HG02840 (cell line): ENCODE data around the gene SLC39A9.
"Not testable (repeated sequence)": the region's sequence is repeated elsewhere in the genome, so short reads cannot be mapped to it uniquely, and the experiment has no call there.

Source experiments
- ATAC-seq: cut with Tn5 transposase; IDR thresholded peaks from one replicate; pipeline ENCODE4 v1.9.1; 2021; ENCODE audit warnings: mild to moderate bottlenecking, moderate library complexity, moderate number of reproducible peaks; ENCODE audit not compliant: unreplicated experiment, low FRiP score

SLC39A9 gene

DNA sequence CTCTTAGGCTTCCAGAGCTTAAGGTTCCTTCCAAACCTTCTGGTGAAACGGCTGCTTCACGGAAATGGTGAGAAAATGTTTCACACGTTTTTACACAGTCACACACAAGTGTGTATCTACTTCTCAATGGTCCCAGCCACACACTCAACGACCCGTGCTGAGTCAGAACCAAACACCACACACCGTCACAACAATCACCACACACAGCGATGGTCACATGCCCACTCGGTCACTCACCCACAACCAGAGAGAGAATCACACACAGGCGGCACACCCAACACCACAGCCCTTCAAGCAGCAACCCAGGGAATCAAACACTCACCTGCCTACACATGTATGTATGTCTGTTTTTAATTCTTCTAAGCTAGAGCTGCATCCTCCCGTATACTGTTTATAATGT, 73.4 kb downstream of the SLC39A9 start:
- ATAC-seq: no peak

DNA sequence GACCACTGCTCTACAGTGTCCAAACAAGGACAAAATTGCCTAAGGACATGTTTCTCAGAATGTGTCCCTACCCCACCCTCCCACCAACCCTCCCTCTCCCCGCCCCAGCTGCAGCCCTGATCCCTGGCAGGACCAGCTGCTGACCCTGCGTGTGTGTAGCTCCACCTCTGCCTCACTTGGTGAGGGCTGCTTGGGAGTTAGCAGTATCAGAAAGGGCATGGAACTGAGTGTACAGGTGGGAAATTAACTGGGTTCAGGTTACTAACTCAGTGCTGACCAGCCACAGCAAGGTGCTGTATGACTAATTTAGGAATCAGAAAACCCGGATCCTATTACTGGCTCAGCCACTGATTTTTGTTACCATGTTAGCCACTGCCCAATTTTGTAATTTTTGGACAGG, 74.8 kb downstream of the SLC39A9 start:
- no peak for ATAC-seq

DNA sequence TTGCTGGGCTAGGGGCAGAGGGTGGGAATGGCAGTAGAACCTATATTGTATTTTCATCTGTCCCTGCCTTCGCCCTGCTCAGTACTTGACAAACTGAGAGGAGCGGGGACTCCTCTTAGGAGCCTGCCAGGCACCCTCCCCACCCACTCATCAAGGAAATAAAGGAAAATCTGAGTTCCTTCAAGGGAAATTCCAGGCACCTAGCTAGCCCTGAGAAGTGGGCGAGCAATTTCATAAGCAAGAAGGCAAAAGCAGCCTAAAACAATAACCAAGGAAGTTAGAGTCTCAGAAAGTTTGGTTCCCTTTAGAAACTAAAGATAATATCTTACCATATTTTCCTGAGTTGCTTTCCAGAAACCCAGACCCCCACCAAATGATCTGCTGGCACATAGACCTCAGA, 75.5 kb downstream of the SLC39A9 start:
- no peak for ATAC-seq

DNA sequence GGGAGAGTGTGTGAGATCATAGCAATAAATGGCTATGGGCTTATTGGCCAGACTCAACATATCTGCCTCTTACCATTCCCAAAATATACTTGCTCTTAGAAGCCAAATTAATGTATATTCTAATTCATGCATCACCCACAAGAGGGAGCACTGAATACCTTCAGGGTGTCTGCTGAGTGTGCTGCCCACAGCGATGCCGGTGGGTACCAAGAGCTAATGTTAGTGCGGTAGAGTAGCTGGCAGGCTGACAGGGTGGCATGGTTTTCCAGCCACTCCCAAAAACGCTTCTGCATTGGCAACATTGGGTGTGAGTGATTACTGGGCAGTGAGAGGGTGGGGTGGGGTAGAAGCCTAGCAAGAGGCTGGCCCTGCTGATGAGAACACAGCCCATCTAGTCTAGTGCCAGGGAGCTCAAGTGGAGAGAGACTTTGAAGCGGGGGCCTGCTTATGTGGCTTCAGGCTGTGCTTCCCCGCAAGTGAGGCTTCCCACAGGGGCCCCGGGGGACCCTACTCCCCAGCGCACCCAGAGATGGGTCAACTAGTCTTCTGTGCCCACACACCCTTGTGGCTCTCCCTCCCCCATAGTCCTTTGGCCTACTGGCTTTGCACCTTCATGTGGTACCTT, 76.8 kb downstream of the SLC39A9 start:
- ATAC-seq: no peak

DNA sequence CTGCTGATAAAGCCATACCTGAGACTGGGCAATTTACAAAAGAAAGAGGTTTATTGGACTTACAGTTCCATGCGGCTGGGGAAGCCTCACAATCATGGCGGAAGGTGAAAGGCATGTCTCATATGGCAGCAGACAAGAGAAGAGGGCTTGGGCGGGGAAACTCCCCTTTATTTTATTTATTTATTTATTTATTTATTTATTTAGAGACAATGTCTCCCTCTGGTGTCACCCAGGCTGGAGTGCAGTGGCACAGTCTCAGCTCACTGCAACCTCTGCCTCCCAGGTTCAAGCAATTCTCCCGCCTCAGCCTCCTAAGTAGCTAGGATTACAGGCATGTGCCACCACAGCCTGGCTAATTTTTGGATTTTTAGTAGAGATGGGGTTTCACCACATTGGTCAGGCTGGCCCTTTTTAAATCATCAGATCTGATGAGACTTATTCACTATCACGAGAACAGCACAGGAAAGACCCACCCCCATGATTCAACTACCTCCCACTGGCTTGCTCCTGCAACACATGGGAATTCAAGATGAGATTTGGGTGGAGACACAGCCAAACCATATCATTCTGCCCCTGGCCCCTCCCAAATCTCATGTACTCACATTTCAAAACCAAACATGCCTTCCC, 78.4 kb downstream of the SLC39A9 start:
- ATAC-seq: not testable (repeated sequence)

DNA sequence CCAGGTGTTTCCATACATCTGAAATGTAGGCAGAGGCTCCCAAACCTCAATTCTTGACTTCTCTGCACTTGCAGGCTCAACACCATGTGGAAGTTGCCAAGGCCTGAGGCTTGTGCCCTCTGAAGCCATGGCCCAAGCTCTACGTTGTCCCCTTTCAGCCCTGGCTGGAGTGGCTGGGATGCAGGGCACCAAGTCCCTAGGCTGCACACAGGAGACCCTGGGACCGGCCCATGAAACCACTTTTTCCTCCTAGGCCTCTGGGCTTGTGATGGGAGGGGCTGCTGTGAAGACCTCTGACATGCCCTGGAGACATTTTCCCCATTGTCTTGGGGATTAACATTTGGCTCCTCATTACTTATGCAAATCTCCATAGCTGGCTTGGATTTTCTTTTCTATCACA, 79.6 kb downstream of the SLC39A9 start:
- not testable (repeated sequence) for ATAC-seq

DNA sequence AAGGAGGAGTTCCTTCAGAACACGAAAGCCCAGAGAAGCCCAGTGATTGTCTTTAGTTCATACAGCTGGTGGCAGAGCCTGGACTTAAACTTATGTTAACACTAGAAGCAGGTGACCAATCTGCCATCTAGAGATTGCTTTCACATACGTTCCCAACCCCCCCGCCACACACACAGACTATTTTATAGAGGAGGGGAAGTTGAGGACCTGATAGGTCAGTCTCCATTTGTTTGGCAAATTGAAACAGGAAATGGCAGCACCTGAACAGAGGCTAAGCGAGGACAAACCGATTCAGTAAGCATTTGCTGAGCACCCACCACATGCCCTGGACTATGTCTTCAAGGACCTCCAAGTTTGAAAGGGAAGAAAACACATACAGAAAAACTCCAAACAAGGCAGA, 81.2 kb downstream of the SLC39A9 start:
- ATAC-seq: no peak

DNA sequence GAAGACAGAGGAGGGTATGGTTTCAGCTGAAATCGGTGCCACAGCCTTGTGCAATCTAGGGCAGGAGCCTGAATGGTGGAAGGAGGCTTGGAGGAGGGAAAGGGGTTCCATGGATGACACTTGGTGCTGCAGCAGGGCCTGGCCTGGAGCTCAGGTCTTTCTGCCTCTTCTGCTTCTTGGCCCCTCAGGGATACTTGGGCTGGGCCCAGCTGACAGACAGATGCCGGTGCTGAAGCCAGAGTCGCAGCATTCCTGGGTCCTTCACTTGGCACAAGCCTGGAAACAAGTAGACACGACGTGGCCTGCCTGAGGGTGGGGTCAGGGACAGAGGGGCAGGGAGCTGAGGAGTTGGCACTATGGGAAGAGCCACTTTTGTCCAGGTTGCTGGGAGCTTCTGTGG, 81.6 kb downstream of the SLC39A9 start:
- no peak for ATAC-seq

DNA sequence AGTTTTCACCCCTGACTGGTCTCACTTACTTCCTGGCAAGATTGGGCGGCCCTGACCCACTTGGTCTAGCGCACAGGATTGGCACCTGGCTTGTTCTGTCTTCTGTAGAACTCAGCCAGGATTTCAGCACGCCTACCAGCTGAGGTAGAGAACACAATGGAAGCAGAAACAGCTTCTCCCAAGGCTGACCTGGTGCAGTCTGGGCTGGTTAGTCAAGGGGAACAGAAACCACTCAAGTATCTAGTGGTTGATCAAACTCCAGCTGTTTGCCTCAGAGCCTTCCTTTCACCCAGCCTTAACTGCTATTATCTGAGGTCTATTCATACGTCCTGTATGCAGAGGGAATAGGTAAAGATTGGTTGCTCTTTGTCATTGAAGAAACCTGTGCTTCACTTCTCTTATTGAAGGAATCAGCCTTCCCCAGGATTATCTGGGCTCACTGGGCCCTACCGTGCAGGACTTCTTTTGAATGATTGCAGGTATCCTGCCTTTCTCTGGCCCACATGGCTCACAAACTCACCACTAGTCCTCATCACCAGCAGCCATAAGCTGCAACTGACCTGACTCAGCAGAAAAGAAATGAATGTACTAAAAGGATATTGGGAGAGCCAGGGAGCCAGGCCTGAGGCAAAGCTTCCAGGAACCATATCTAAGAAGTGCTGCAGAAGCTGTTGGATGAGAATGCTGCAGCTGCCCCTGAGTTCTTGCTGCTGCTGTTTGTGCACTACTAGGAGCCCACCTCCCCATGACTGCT, 83.5 kb downstream of the SLC39A9 start:
- ATAC-seq: peak; percentile 66

DNA sequence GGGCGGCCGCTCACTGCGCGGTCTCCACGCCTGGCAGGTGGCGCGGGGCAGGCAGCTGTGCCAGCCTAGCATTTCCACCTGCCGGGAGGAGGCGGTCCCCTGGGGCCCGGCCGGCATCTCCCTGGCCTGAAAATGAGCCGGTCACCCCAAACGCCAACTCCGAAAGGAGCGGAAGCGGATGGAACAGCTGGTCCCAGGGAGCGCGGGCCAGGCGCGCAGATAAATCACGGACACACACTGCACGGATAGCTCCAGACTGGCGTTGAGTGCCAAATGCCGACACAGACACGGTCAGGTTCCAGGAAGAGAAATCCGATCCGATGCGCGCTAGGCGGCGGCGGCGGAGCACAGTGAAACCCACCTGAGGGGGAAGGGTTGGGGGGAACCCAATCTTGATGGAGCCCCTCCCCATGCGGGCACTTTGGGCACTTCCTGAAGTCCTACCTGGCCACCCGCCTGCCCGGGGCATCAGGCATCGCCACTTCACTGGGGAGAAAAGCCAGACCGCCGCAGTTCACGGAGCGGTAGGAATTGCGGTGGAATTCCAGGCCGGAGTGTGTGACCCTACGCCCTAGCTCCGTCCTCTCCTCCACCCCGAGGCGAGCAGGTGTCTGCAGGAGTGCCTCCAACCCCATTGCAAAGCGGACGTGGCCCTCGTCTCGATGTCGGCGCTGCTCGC, 85.4 kb downstream of the SLC39A9 start:
- no peak for ATAC-seq

DNA sequence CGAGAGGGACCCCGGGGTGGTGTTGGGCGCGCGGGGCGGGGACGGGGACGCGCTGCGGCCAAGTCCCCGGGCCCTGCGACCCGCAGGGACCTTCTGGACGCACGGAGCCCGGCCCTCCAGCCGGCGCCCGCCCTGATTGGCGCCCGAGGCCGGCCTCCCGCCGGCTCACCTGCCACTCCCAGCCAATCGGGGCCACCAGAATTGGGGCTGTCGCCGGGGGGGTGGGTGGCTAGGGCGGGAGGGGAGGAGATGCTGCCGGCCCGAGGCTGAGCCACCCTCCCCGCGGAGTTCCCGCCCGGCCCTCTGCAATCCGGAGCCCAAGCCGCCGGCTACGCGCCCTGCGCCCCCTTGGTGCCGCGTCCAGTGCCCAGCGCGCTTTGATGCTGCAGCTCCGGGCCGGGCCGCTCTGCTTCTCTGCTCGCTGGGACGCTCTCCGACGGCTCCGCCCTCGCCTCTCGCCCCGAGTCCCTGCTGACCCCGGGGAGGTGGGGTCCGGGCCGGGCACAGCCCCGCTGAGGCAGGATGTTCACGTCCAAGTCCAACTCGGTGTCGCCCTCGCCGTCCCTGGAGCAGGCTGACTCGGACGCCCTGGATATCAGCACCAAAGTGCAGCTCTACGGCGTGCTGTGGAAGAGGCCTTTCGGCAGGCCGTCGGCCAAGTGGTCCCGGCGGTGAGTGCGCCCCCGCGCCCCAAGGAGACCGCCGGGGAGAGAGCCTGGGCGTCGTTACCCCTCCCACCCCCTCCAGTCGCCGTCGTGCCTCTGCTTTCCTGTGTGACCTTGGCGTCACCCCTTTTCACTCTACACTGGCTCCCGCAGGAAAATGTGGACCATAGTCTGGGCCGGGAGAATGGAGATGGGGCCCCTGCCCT, 86.2 kb downstream of the SLC39A9 start, which contains the start of gene PLEKHD1:
TSS of gene PLEKHD1 (plus strand) at position 285 of the 871 bp plus-strand sequence. CDS start at position 523, 238 bp downstream.
- no peak for ATAC-seq

DNA sequence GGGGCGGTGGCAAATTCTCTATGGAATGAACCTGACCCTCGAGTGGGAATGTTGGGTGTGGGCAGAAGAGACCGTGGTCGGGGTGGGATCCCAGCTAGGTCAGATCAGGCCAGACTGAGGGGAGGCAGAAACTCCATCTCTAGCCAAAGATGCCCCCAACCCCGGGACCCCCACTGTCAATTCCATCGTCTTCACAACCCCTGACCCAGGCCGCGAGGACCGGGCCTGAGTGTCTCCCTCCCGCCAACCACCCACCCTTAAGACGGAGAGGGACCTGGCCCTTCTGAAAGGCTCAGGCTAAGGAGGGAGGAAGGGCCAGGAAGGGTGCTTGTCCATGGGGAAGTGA, 86.8 kb downstream of the SLC39A9 start:
- no peak for ATAC-seq

DNA sequence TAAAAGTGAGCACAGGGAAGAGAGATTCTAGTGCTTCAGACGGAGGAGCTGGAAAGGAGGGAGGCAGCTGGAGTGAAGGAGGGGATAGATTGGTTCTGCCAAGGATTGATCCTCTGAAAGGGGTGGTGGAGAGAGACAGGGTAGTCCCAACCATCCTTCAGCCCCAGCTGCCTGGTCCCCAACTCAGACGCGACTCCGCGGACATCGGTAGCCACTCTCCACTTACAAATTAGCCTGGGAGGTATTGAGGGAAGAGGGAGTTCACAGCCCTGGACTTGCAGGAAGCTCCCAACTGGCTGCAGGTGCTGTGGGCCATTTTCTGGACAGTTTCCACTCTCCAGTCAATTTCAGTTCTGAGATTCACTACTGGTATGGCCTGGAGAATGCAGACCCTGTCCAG, 87.2 kb downstream of the SLC39A9 start:
- no peak for ATAC-seq

DNA sequence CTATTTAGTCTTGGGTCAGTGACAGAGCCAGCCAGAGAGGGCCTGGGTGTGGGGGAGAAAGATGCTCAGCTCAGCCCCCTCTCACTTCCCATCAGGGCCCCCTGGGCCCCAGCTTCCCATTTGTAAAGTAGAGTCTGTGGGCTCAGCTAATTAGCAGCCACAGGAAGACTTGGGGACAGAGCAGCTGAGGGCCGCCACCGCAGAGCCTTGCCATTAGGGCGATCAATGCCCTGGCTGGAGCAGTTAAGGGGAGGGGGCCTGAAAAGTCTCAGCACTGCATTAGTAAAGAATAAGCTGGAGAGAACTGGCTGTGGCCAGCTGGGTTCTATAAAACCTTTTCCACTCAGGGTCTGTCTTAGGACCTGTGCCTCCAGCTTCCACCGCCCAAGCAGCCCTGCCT, 88.7 kb downstream of the SLC39A9 start:
- ATAC-seq: no peak

DNA sequence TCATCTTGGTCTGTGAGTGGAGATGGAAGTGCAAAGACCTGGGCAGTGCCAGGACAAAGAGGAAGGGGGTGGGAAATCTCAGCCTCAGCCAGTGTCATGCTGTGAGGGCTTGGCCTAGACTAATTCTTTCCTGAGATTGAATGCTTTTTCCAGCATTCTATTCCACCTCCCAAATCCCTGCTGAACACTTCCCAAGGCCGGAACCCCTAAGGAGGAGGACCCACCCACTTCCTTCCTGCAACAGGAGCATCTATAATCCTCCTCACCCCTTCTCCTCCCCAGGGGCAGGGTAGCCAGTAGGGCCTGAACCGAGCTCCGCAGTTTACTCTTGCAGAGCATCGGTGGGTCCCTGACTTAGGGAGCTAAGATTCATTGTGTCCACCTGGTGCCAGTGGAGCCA, 89.3 kb downstream of the SLC39A9 start:
- ATAC-seq: no peak

DNA sequence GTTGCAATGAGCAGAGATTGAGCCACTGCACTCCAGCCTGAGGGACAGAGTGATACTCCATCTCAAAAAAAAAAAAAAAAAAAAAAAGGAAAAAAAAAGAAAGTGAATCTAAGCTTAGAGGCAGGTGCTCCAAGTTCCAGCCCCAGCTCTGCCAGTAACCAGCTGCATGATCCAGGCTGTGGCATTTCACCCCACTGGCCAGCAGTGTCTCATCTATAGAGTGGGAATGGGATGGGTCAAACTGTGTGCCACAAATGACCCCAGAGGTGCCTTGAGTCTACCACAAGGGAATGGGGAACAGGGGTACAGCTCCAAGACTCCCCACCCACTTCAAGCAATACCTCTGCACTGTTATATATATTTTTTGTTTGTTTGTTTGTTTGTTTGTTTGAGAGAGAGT, 91.0 kb downstream of the SLC39A9 start:
- no peak for ATAC-seq

DNA sequence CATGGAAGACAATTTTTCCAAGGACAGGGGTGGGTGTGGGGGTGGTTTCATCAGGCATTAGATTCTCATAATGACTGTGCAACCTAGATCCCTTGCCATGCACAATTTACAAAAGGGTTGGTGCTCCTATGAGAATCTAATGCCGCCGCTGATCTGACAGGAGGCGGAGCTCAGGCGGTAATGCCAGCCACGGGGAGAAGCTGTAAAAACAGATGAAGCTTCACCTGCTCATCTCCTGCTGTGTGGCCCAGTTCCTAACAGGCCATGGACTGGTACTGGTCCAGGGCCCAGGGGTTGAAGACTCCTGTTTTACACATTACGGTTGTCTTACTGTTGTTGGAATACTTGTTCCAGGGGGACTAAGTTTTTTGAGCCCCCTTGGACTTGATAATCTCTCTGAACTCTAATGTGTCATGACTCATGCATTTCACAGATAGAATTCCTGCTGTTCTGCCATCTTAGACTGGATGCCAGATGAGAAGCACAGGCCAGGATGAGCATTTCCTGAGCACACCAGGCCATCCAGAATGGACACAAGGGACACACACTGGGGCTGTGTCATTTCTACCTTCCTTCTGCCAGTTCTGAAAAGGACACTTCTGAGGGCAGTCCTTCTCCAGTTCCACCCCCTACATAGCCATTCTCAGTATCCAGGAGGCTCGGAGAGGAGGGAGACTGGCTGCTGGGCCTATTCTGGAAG, 91.9 kb downstream of the SLC39A9 start:
- ATAC-seq: no peak

DNA sequence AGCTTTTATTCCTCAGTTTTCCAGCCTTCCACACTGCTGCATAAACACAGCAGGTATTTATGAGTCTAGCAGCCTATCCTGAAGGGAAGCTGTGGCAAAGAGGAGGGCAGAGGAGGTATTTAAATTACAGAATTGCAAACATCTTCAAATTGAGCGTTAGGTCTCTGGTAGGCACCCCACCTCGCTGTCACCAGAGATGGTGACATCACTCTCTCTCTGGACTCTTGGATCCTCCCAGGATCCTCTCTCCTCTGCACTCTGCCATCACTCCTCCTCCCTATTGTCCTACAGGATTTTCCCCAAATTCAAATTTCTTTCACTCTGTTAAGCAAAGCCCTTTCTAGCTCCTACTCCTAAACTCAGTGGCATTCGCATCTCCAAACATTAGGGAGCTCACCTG, 92.7 kb downstream of the SLC39A9 start:
- ATAC-seq: no peak

DNA sequence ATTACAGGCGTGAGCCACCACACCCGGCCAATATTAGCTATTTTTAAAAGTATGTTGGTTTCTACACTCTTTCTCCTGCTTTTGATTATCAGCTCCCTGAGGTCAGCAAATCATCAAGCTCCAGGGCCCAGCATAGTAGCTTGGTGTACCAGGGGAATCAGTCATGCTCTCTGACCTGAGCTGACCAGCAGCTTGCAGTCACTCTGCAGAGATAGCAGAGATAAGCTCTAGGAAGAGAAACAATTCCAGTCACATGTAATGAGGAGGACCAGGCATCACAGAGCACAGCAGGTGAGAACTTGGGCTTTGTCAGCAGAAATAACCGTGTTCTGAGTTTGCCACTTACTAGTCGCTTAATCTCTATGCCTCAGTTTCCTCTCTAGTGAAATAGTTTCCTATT, 94.5 kb downstream of the SLC39A9 start:
- ATAC-seq: no peak

DNA sequence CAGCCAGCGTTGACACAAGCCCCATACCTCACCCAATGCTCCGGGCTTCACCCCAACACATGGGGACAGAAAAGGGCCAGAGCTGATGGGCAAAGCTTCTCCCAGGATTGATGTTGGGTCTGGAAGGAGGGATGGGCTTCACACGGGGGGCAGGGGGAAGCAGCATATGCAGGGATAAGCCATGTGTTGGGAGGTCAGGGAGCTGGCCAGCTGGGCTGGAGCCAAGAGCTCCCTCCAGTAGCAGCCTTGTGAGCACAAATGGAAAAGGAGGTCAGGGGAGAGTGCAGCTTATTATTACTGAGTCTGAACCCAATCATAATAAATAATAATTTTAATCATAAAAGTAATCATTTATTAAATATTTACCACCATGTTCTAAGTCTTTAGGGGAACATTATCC, 95.3 kb downstream of the SLC39A9 start:
- ATAC-seq: no peak
